T-helper 1 cell (primary cell): ENCODE results near the gene MRE11.
"Not testable (repeated sequence)": the region's sequence is repeated elsewhere in the genome, so short reads cannot be mapped to it uniquely, and the experiment has no call there.

Source experiments
- DNase-seq, 5 donors: peaks; one replicate each; pipeline ENCODE4 v3.0.0-alpha.2; 2012 to 2020

The MRE11 gene

GRCh38 chr11:94418123-94418765, 75.4 kb downstream of the MRE11 start:
- no peak for DNase-seq

- DNase-seq = no peak
Measured at GRCh38 chr11:94417386-94417987, 76.2 kb downstream of the MRE11 start.

GRCh38 chr11:94405062-94405833, 88.4 kb downstream of the MRE11 start:
- no peak for DNase-seq

- DNase-seq = no peak
Measured at GRCh38 chr11:94402355-94402754, 91.3 kb downstream of the MRE11 start.

GRCh38 chr11:94401773-94402265, 91.8 kb downstream of the MRE11 start:
- no peak for DNase-seq

- DNase-seq = no peak
Measured at GRCh38 chr11:94400839-94401772, 92.5 kb downstream of the MRE11 start, which contains the start of gene GPR83. Gene GPR83, minus strand, starts transcription at chr11:94401419. Its CDS starts 172 bp downstream, at chr11:94401247.

- DNase-seq = no peak
Measured at GRCh38 chr11:94400457-94400838, 93.2 kb downstream of the MRE11 start.

- DNase-seq = no peak
Measured at GRCh38 chr11:94400050-94400449, 93.6 kb downstream of the MRE11 start.

GRCh38 chr11:94398101-94398500, 95.5 kb downstream of the MRE11 start:
- DNase-seq = no peak

GRCh38 chr11:94396282-94396681, 97.4 kb downstream of the MRE11 start:
- no peak for DNase-seq

GRCh38 chr11:94391937-94392336, 101.7 kb downstream of the MRE11 start:
- not testable (repeated sequence) for DNase-seq

- no peak for DNase-seq
Measured at GRCh38 chr11:94379613-94380012, 114.0 kb downstream of the MRE11 start.

- no peak for DNase-seq
Measured at GRCh38 chr11:94376841-94377240, 116.8 kb downstream of the MRE11 start.

- DNase-seq = not testable (repeated sequence)
Measured at GRCh38 chr11:94370576-94370975, 123.1 kb downstream of the MRE11 start.
